Hepatocyte (in vitro differentiated cells): Measurements from ENCODE around the gene SLC15A4.

Experiments used
- CTCF ChIP-seq: fragments of 200-600 bp; sonication (generic); IDR thresholded peaks from 2 replicates; pipeline ENCODE4 v1.5.1; 2016; ENCODE audit warnings: antibody characterized with exemption, mild to moderate bottlenecking; ENCODE audit not compliant: poor library complexity
- EZH2 ChIP-seq: fragments of 200-600 bp; sonication (generic); IDR thresholded peaks from 2 replicates; pipeline ENCODE4 v1.6.1; 2016; ENCODE audit warnings: antibody characterized with exemption, mild to moderate bottlenecking, borderline replicate concordance
- EZH2phosphoT487 ChIP-seq: fragments of 200-600 bp; sonication (generic); IDR thresholded peaks from one replicate; pipeline ENCODE4 v1.6.1; 2018; ENCODE audit warnings: antibody characterized with exemption, mild to moderate bottlenecking, low read depth, moderate library complexity; ENCODE audit not compliant: unreplicated experiment, severe bottlenecking

- no peak for TF ChIP-seq EZH2phosphoT487
- no peak for TF ChIP-seq CTCF
- no peak for TF ChIP-seq EZH2
Measured at GRCh38 chr12:128791395-128792322, 32.1 kb downstream of the SLC15A4 start.
